Raji (cell line): ENCODE results near the gene GPR152.

Experiments
- POLR2A ChIP-seq: IDR thresholded peaks from 2 replicates; pipeline ENCODE4 v1.6.1; 2011; ENCODE audit warnings: low read depth, low read length, control low read depth; ENCODE audit not compliant: insufficient read depth

GPR152 gene

DNA sequence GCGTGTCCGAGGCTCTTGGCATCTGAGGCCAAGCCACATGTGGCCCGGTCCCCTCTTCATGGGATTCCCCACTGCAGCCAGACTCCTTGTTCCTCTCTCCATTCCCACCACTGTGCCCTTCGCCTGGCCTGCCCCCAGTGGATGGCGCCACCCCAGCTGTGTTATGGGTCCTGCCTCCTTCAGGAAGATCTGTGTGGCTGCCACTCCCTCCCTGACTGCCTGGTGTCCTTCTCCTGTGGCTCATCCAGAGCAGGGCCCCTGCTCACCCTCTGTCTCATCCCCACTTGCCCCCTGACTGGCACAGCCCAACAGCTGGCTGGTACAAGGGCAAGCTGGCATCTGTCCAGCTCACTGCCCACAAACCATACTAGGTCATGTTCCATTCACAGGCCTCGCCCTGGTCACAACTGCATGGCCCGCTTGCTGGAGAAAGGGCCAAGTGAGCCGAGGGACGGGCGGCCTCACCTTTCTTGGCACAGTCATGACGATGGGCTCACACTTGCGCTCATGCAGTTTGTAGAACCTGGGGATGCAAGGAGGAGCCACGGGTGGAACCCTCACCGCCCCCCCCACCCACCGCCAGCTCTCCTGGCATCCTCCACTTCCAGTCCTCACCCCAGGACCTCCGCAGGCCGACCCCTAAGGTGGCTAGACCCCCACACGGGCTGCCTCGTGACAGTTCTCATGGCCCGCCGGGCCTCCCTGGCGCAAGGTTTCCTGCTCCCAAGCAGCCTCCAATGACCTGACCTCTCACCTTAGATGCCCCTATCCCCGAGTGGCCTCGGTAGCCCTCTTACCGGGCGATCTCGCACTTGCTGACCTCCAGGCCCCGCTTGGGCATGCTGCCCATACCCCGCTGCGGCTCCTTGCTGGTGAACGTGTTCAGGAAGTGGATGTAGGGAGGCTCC, 13.0 kb downstream of the GPR152 start:
- 0 out of 2 replicates have a peak, but pooled peaks have one; percentile 25 for TF ChIP-seq POLR2A

GRCh38 chr11:67438158-67438902, 14.2 kb downstream of the GPR152 start:
- peak; percentile 85 for TF ChIP-seq POLR2A

- peak; percentile 13; the same call in 1 of the 2 replicates for TF ChIP-seq POLR2A
These were observed 14.7 kb downstream of the GPR152 start for GRCh38 chr11:67437809-67438157.

DNA sequence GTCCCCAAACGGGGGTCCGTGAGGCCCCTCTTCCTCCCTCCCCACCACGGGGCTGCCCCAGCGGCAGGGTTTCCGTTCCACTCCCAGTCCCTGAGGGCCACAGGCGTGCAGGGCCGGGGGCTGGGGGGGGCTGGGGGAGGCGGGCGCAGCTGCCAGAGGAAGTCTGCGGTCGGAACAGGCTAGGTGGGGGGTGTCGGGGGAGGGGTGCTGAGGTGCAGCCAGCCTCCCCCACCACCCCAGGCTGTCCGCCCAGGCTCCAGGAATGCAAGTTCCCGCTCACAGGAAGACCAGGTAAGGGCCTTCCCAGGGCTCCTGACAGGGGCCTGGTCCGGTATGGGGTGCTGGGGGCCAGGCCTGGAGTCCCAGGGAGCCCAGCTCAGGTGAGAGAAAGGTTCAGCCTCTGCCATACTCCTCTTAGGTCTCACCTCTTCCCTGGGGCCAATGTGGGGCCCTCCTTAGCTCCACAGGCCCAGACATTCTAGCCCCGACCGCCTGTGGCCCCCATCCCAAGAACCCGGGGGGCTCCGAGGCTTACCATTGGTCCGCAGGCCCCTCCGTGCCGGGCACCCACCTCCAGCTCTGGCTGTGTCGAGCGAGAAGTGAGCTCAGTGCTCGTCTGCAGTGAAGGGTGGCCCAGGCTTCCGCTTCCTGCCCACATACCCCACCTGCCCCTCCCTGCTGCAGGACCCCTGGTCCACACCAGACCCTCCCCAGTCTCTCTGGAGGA, 15.3 kb downstream of the GPR152 start, which contains the start of gene PTPRCAP:
Gene PTPRCAP (minus strand): TSS at position 601 of the 727 bp plus-strand sequence. CDS start 63 bp downstream, at position 538.
- TF ChIP-seq POLR2A = peak; percentile 95

- peak; percentile 65 for TF ChIP-seq POLR2A
These were observed 16.0 kb downstream of the GPR152 start for GRCh38 chr11:67436459-67437081.

GRCh38 chr11:67435727-67436458, 16.6 kb downstream of the GPR152 start:
- no peak for TF ChIP-seq POLR2A

- TF ChIP-seq POLR2A = peak; percentile 26
These were observed 17.4 kb downstream of the GPR152 start for GRCh38 chr11:67435031-67435726.

DNA sequence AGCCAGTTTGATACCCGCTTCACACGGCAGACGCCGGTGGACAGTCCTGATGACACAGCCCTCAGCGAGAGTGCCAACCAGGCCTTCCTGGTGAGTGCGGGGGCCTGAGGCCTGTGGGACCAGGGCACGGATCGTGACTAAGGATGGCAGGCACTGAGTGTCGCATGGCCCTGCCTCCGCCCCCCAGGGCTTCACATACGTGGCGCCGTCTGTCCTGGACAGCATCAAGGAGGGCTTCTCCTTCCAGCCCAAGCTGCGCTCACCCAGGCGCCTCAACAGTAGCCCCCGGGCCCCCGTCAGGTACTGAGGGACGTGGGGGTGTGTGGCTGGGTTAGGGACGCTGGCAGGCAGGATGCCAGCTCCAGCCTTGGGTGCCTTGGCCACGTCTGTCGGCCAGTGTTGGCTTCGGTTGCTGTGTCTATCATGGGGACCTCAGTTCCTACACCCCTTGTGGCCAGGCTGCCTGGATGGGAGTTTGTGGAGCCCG, 18.1 kb downstream of the GPR152 start:
- TF ChIP-seq POLR2A = peak; percentile 61; the same call in 1 of the 2 replicates

GRCh38 chr11:67433536-67434394, 18.8 kb downstream of the GPR152 start:
- no peak; the same call in 1 of the 2 replicates for TF ChIP-seq POLR2A

DNA sequence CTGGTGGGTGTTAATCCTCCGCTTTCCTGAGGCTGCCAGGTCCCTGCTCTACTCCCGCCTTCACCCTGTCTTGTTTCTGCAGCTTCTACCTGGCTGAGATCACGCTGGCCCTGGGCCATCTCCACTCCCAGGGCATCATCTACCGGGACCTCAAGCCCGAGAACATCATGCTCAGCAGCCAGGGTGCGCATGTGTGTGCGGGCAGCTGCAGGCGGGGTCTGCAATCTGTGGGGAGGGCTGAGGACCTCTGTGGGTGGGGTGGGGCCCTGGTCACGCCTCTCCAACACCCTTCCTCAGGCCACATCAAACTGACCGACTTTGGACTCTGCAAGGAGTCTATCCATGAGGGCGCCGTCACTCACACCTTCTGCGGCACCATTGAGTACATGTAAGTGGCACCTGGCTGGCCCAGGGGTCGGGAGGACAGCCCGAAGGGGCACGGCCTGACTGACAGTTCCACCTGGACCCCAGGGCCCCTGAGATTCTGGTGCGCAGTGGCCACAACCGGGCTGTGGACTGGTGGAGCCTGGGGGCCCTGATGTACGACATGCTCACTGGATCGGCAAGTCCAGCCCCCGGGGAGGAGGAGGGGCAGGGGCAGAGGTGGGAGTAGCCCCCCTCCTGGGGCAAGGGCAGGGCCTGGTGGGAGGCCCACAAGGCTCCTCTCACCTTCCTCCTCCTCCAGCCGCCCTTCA, 19.7 kb downstream of the GPR152 start:
- no peak for TF ChIP-seq POLR2A

- TF ChIP-seq POLR2A = no peak
These were observed 20.9 kb downstream of the GPR152 start for GRCh38 chr11:67431346-67432249.

- no peak for TF ChIP-seq POLR2A
These were observed 22.8 kb downstream of the GPR152 start for GRCh38 chr11:67429722-67430121.
